Measurements from ENCODE around the gene BHLHE41. TPM values are rescaled to one million over a fixed set of nuclear protein-coding genes. Genes with fewer than 3 reads are reported as not detected.

The BHLHE41 gene
- 2.6 and 3.0 TPM in 2 replicates for total RNA-seq

GRCh38 chr12:26124446-26125399, at the start of gene BHLHE41:
Gene BHLHE41 (minus strand): TSS chr12:26125037. CDS start chr12:26124779, 258 bp downstream.

Other genes with a start within 250 kb of the BHLHE41 start
- 11.8 and 19.1 TPM in 2 replicates for gene RASSF8, start 166.4 kb downstream of the BHLHE41 start, total RNA-seq
- 8.1 and 10.1 TPM in 2 replicates for gene SSPN, start 70.5 kb upstream of the BHLHE41 start, total RNA-seq

All from myometrial cell (primary cell).